WI38 (cell line): ENCODE results near the gene ZNF316.

ENCODE experiments used
- H3K4me3 ChIP-seq: 2 replicates; pipeline ENCODE4 v1.5.1; 2011; ENCODE audit warnings: low read depth, mild to moderate bottlenecking, control low read depth, low read length
- TF ChIP-seq, protein P1 (sequence below): IDR thresholded peaks from 2 replicates; pipeline ENCODE4 v1.5.1; 2012; ENCODE audit warnings: low read depth, mild to moderate bottlenecking, control low read depth, low read length

The ZNF316 gene

GRCh38 chr7:6604458-6604857 lies 32.7 kb upstream of the ZNF316 start:
- TF ChIP-seq, protein P1, sequence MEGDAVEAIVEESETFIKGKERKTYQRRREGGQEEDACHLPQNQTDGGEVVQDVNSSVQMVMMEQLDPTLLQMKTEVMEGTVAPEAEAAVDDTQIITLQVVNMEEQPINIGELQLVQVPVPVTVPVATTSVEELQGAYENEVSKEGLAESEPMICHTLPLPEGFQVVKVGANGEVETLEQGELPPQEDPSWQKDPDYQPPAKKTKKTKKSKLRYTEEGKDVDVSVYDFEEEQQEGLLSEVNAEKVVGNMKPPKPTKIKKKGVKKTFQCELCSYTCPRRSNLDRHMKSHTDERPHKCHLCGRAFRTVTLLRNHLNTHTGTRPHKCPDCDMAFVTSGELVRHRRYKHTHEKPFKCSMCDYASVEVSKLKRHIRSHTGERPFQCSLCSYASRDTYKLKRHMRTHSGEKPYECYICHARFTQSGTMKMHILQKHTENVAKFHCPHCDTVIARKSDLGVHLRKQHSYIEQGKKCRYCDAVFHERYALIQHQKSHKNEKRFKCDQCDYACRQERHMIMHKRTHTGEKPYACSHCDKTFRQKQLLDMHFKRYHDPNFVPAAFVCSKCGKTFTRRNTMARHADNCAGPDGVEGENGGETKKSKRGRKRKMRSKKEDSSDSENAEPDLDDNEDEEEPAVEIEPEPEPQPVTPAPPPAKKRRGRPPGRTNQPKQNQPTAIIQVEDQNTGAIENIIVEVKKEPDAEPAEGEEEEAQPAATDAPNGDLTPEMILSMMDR: no peak
- no peak overlapping the region for H3K4me3 ChIP-seq

DNA sequence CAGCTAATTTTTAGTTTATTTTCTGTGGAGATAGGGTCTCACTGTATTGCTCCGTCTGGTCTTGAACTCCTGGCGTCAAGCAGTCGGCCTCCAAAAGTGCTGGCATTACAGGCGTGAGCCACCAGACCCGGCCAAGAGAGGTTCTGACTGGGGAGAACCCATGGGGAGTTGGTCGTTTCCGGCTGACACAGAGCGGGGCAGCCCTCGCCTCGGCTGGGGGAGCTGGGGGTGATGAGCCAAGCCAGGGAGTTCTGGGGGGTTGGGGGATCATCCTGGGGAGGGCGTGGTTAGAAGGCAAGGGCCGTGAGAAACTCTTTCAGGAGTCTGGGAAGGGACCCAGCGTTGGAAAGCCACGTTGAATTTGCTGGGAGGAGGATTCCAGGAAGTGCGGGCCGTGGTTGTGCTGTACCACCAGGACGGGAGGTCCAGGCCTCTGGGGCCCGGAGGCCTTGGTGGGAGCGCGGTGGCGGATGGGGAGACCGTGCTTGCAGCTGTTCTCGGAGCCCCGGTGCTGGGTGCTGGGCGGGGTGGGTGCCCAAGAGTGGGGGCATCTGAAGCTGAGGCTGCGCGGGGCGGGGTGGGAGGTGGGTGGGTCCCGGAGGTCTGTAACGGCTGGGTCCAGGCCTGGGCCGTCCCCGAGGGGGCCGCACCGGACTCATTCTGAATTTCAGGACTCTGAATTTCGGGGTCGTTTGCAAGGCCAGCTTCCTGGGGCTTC lies 30.1 kb upstream of the ZNF316 start:
- TF ChIP-seq, protein P1: no peak
- H3K4me3 ChIP-seq: no peak overlapping the region

- TF ChIP-seq, protein P1: no peak
- no peak overlapping the region for H3K4me3 ChIP-seq
Measured at GRCh38 chr7:6607651-6608051, 29.5 kb upstream of the ZNF316 start.

DNA sequence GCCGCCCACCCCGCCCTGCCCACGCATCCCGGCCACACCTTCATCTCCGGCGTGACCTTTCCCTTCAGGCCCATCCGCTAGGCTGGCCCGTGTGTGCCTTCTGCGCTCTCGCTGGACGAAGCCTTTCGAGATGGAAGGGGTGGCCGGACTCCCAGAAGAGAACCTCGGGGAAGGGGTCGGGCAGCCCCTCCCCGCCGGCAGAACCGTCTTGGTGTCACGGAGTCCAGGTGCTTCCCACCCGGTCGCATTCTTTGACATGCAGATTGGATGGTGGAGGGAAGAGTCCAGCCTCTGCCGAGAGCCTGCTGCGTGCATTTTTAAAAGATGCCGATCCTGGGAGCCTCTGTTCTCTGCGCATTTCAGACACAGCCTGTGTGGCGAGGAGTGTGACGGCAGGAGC lies 29.0 kb upstream of the ZNF316 start:
- no peak overlapping the region for H3K4me3 ChIP-seq
- TF ChIP-seq, protein P1: no peak

DNA sequence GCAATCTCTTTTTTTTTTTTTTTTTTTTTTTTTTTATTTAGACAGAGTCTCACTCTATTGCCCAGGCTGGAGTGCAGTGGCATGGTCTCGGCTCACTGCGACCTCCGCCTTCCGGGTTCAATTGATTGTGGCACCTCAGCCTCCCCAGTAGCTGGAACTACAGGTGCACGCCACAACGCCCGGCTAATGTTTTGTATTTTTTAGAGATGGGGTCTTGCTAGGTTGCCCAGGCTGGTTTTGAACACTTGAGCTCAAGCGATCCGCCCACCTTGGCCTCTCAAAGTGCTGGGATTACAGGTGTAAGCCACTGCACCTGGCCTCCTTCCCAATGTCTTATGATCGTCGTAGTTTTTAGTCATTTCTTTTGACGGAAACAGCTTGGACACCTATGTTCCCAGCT lies 28.3 kb upstream of the ZNF316 start:
- TF ChIP-seq, protein P1: no peak

GRCh38 chr7:6612819-6613218 lies 24.3 kb upstream of the ZNF316 start:
- TF ChIP-seq, protein P1: no peak
- no peak overlapping the region for H3K4me3 ChIP-seq

More for the DNA sequence above, 28.3 kb upstream of the ZNF316 start:
- no peak overlapping the region for H3K4me3 ChIP-seq

DNA sequence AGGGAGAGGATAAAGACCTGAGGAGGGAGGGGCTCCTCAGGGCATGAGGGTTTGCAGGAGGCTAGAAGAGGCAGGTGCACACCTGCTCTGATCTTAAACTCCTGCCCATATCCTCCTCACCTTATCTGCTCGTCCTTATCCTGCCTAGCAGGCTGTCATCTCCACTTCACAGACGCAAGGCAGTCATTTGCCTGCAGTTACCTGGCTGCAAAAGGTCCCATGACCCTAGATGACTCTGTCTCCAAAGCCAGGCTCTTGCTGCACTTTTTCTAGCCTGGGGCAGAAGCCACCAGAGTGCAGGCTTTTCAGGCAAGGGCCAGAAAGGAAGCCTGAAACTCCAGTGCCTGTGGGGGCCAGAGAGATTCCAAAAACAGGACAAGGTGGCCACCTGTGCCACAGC lies 23.4 kb upstream of the ZNF316 start:
- TF ChIP-seq, protein P1: no peak
- no peak overlapping the region for H3K4me3 ChIP-seq
